Tibial artery (tissue), 4 donors: ENCODE data around the gene NHLRC2.
"Not testable (repeated sequence)": the region's sequence is repeated elsewhere in the genome, so short reads cannot be mapped to it uniquely, and the experiment has no call there.

Source experiments
- DNase-seq, 2 donors: peaks; one replicate each; pipeline ENCODE4 v3.0.0-alpha.2; 2019
- H3K27ac ChIP-seq, 2 donors: fragments of 200-600 bp; sonication (generic) in 1 of 2; 1 replicate in 1 of 2; 2 replicates in 1 of 2; pipeline ENCODE4 v1.5.1; 2018 to 2019; ENCODE audit warnings: mild to moderate bottlenecking in 1 of 2
- H3K27me3 ChIP-seq, 2 donors: fragments of 200-600 bp; sonication (generic) in 1 of 2; one replicate each; pipeline versions ENCODE4 v1.5.1 to v1.6.0; 2016 to 2019
- H3K36me3 ChIP-seq, 3 donors: fragments of 200-600 bp; sonication (generic) in 2 of 3; one replicate each; pipeline ENCODE4 v1.5.1; 2016 to 2019; ENCODE audit warnings: mild to moderate bottlenecking in 2 of 3
- H3K4me1 ChIP-seq, 4 donors: fragments of 200-600 bp; sonication (generic) in 2 of 4; 1 replicate in 3 of 4; 2 replicates in 1 of 4; pipeline ENCODE4 v1.5.1; 2016 to 2019
- H3K4me3 ChIP-seq, 2 donors: fragments of 200-600 bp; sonication (generic) in 1 of 2; 1 replicate in 1 of 2; 2 replicates in 1 of 2; pipeline ENCODE4 v1.5.1; 2018 to 2019; ENCODE audit warnings: mild to moderate bottlenecking in 2 of 2
- H3K9me3 ChIP-seq, 3 donors: fragments of 200-600 bp; sonication (generic) in 1 of 3; one replicate each; pipeline ENCODE4 v1.5.1; 2016 to 2019
- CTCF ChIP-seq, 2 experiments: fragments of 200-600 bp in 1 of 2; fragments of 450-650 bp in 1 of 2; IDR thresholded peaks; one replicate each; pipeline ENCODE4 v1.5.1; 2017 to 2019; ENCODE audit warnings: antibody characterized with exemption in 2 of 2, mild to moderate bottlenecking in 1 of 2, moderate library complexity in 1 of 2
- intact Hi-C: fragments of 100-400 bp; cut with DNase I; formaldehyde crosslinking; loops from one replicate; pipeline ENCODE4 v1.15.0; 2023; ENCODE audit warnings: low total_unique reads

NHLRC2 gene, protein sequence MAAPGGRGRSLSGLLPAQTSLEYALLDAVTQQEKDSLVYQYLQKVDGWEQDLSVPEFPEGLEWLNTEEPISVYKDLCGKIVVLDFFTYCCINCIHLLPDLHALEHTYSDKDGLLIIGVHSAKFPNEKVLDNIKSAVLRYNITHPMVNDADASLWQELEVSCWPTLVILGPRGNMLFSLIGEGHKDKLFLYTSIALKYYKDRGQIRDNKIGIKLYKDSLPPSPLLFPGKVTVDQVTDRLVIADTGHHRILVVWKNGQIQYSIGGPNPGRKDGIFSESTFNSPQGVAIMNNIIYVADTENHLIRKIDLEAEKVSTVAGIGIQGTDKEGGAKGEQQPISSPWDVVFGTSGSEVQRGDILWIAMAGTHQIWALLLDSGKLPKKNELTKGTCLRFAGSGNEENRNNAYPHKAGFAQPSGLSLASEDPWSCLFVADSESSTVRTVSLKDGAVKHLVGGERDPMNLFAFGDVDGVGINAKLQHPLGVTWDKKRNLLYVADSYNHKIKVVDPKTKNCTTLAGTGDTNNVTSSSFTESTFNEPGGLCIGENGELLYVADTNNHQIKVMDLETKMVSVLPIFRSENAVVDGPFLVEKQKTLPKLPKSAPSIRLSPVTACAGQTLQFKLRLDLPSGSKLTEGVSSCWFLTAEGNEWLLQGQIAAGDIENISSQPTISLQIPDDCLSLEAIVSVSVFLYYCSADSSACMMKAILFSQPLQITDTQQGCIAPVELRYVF

DNA sequence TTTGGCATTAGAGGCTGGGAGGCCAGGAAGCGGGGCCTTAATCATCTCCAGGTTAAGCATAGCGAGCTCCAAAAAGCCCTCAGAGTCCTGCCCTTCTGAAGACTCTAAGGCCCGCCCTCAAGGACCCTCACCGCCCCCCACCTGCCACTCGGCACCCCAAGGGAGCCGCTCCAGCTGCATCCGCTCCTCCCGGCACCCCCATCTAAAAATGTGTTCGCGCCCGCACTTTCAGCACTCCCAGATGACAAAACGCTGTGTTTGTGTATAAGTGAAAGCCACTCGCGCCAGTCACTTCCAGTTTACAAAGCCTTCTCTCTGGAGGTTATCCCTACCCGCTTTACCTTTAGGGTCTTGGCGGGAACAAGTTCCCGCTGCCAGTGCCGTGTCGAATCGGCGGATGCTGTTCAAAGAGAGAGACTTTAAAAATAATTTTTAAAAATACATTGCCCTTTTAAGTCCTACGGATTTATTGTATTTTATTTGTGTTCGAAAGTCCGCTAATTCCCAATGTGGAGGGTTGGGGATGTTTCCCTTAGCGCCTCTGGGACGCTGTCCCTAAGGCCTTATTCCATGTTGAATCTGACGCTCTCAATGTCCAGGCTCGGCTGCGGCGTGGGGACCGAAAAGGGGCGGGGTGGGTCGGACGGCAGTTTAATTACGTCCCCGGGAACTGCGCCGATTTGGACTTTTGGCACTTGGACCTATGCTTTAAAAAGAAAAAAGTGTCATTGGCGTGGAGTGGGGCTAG, at the start of gene NHLRC2, which contains the start of gene DCLRE1A:
NHLRC2 (plus strand) TSS at position 649 of the 748 bp plus-strand sequence. CDS start 212 bp downstream, outside the sequence.
DCLRE1A (minus strand) TSS at position 70 of the 748 bp plus-strand sequence. CDS start 900 bp downstream, outside the sequence.
- Histone ChIP-seq H3K4me1 (peaks cover 0 to 49% (median 24%) of the 10 kb centered on the region in 4 donors), H3K9me3 (no peaks in the 10 kb centered on the region), H3K4me3 (peak within 1 kb of the TSS; percentile 95 to 97), H3K36me3 (no peaks in the 10 kb centered on the region), H3K27me3 (no peaks in the 10 kb centered on the region), H3K27ac (peak within 1 kb of the TSS; percentile 74 to 87)
- peak; percentile 75 to 86 for DNase-seq
- TF ChIP-seq CTCF (IDR thresholded peaks at IDR 0.05): no peak
- intact Hi-C loops: no loop called here

GRCh38 chr10:113806503-113806902, 48.0 kb upstream of the NHLRC2 start:
- Histone ChIP-seq H3K9me3 (no peaks in the 10 kb centered on the region), H3K27ac (no peak overlapping the region), H3K36me3 (no peaks in the 10 kb centered on the region), H3K4me1 (no peaks in the 10 kb centered on the region), H3K27me3 (no peaks in the 10 kb centered on the region), H3K4me3 (no peak overlapping the region)
- TF ChIP-seq CTCF (IDR thresholded peaks at IDR 0.05): no peak
- no peak for DNase-seq
- intact Hi-C loops: loop anchor here (10.0 kb wide), 1 partner anchor 102 kb away; no protein-coding TSS in a partner anchor

- no peak for TF ChIP-seq CTCF (IDR thresholded peaks at IDR 0.05)
- Histone ChIP-seq H3K9me3 (no peaks in the 10 kb centered on the region), H3K27ac (no peak overlapping the region), H3K36me3 (no peaks in the 10 kb centered on the region), H3K4me3 (no peak overlapping the region), H3K4me1 (no peaks in the 10 kb centered on the region), H3K27me3 (no peaks in the 10 kb centered on the region)
- DNase-seq: no peak
- intact Hi-C loops: loop anchor here (10.0 kb wide), 1 partner anchor 103 kb away; no protein-coding TSS in a partner anchor
Measured at GRCh38 chr10:113808168-113808567, 46.3 kb upstream of the NHLRC2 start.

DNA sequence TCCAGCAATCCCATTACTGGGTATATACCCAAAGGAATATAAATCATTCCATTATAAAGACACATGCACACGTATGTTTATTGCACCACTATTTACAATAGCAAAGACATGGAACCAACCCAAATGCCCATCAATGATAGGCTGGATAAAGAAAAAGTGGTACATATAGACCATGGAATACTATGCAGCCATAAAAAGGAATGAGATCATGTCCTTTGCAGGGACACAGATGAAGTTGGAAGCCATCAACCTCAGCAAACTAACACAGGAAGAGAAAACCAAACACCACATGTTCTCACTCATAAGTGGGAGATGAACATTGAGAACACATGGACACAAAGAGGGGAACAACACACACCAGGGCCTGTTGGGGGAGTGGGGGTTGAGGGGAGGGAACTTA, 39.8 kb upstream of the NHLRC2 start:
- intact Hi-C loops: not testable (repeated sequence)

GRCh38 chr10:113819989-113820388, 34.5 kb upstream of the NHLRC2 start:
- intact Hi-C loops: no loop called here
- no peaks in the 10 kb centered on the region for H3K36me3 ChIP-seq
- no peaks in the 10 kb centered on the region for H3K9me3 ChIP-seq
- H3K27me3 ChIP-seq: no peaks in the 10 kb centered on the region
- no peak for TF ChIP-seq CTCF (IDR thresholded peaks at IDR 0.05)
- peaks cover 0 to 10% (median 0%) of the 10 kb centered on the region in 4 donors for H3K4me1 ChIP-seq
- no peak overlapping the region for H3K4me3 ChIP-seq
- DNase-seq: no peak
- H3K27ac ChIP-seq: no peak overlapping the region

More for the DNA sequence above, 39.8 kb upstream of the NHLRC2 start:
- H3K4me1 ChIP-seq, H3K27ac ChIP-seq, H3K27me3 ChIP-seq, H3K36me3 ChIP-seq, H3K4me3 ChIP-seq, DNase-seq, H3K9me3 ChIP-seq: not testable (repeated sequence)
